ENCODE results near the gene CYP2A7.
"Not testable (repeated sequence)": the region's sequence is repeated elsewhere in the genome, so short reads cannot be mapped to it uniquely, and the experiment has no call there.

- not testable (repeated sequence) for TF ChIP-seq CTCF, POLR2A (IDR thresholded peaks at IDR 0.05)
These were observed 40.0 kb downstream of the CYP2A7 start for GRCh38 chr19:40842012-40842411.
